A172 (cell line): ENCODE data around the gene PIP5K1A. TPM values are rescaled to one million over a fixed set of nuclear protein-coding genes. Genes with fewer than 3 reads are reported as not detected.
"Not testable (repeated sequence)": the region's sequence is repeated elsewhere in the genome, so short reads cannot be mapped to it uniquely, and the experiment has no call there.

Source experiments
- DNase-seq: peaks from one replicate; pipeline ENCODE4 v3.0.0-alpha.2; 2015; ENCODE audit warnings: low spot score
- total RNA-seq: library from RNA; depleted of rRNA; stranded (reverse); fragments of >200 nt; shearing (Covaris generic); gene quantifications from 2 replicates; pipeline ENCODE4 v1.2.3, GENCODE V29; 2014

PIP5K1A gene
- total RNA-seq, 1 experiment from 2014 or later = 87.5 TPM

DNA sequence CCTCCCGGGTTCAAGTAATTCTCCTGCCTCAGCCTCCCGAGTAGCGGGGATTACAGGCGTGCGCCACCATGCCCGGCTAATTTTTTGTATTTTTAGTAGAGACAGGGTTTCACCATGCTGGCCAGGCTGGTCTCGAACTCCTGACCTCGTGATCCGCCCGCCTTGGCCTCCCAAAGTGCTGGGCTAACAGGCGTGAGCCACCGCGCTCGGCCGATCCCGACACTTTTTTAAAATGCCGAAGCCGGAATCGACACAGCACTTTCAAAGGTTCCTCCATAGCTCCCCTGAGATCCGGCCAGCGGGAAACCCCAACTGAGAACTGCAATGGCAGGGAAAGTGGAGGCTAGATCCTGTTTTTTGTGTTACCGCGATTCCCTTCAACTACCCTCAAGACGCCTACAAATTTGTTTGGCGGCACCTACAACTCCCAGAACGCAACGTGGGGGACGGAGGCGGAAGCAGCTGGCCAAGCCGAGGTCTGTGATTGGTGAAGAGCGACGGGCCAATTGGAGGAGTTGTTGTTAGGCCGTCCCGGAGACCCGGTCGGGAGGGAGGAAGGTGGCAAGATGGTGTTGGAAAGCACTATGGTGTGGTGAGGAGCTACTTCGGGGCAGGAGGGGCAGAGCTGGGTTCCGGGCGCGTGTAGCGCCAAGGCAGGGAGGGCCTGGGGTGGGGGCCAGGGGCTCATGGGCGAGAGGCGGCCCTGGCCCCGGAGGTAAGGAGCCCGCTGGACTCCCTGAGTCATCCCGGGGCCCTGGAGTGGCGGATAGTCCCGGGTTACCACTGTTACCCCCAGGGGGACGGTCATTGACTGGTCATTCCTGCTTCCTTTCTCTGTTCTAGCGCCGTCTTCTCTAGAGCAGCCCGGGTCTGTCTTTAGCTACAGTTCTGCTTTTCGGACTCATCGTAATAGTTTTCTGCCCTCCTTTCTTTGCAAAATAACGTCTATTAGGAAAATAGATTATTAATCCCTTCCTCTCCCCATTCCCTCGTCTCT, 56.2 kb downstream of the PIP5K1A start, which contains the start of gene PSMD4:
Gene PSMD4 (plus strand): TSS at position 518 of the 997 bp plus-strand sequence. CDS start 49 bp downstream, at position 567.
- peak; percentile 99 for DNase-seq

DNA sequence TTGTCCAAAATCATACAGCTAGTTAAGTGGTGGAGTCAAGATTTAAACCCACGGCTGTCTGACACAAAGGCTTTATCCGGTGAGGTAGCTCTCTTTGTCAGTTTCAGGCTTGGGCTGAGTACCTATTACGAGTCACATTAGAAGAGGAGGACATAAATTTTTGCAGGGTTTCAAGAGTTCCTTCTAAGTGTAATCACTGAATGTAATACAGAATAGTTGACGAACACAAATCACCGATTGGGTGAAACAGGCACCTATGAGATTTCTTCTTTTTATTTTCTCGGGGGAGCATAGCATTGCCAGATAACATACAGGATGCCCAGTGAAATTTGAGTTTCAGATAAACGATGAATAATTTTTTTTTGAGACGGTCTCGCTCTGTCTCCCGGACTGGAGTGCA, 57.0 kb downstream of the PIP5K1A start:
- DNase-seq = peak; percentile 38

DNA sequence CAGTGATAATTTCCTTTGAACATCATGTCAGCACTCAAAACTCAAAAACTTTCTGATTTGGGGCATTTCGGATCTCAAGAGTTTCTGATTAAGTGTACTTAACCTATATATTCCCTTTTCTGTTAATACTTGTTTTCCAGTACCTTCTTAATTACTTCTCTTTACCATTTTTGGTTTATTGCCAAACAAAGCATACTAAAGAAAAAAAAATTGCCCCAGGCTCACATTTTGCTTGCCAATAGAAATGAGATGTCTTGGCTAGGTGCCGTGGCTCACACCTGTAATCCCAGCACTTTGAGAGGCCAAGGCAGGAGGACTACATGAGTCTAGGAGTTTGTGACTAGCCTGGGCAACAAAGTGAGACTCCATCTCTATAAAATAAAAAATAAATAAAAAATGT, 61.0 kb downstream of the PIP5K1A start:
- no peak for DNase-seq

DNA sequence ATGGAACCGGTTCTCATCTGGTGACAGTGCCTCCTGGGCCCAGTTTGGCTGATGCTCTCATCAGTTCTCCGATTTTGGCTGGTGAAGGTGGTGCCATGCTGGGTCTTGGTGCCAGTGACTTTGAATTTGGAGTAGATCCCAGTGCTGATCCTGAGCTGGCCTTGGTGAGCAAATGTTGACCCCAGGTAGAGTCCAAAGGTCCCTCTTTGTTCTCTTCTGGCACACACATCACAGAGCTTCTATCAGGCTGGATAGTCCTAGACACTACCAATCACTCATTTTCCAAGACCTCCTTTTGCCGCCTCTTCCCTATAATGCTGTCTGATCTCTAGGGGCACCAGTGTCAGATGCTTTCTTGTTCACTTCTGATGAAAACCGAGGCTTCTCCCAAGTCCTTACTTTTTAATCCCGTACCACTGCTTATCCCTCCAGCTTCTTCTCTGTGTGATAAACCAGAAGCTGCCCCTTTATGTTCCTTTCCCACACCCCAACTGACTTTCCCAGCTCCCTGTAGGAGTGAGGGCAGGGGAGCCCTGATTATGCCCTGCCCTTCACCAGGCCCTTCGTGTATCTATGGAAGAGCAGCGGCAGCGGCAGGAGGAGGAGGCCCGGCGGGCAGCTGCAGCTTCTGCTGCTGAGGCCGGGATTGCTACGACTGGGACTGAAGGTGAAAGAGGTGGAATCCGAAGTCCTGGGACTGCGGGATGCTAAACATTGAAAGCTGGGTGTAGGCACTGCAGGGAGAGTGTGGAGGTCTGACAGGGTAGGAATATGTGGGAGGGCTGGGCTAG, 67.3 kb downstream of the PIP5K1A start:
- no peak for DNase-seq

DNA sequence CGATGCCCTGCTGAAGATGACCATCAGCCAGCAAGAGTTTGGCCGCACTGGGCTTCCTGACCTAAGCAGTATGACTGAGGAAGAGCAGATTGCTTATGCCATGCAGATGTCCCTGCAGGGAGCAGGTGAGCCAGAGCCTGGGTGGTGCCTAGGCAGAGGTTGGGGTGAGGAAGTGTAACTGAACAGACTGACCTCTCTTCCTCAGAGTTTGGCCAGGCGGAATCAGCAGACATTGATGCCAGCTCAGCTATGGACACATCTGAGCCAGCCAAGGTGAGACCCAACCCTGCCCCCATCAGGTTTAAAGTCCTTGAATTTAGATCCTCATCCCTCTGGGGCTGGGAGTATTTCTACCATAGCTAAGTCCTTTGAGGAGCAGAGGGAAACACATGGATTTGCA, 68.0 kb downstream of the PIP5K1A start:
- no peak for DNase-seq

DNA sequence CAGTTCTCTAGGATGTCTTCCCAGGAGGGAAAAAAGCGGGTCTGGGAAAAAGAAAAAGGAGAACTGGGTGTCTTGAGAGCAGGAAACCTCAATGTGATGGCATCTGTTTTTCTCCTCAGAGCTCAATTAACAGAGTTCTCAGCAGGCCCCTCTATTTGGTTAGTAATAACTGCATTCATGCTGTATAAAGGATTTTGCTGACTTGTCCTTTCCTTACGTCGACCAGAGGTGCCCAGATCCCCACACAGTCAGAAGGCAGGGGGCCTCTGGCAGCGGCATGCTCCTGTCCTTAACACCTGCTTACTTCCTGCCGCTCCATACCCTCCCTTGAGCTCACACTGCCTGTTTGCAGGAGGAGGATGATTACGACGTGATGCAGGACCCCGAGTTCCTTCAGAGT, 68.5 kb downstream of the PIP5K1A start:
- DNase-seq = no peak

DNA sequence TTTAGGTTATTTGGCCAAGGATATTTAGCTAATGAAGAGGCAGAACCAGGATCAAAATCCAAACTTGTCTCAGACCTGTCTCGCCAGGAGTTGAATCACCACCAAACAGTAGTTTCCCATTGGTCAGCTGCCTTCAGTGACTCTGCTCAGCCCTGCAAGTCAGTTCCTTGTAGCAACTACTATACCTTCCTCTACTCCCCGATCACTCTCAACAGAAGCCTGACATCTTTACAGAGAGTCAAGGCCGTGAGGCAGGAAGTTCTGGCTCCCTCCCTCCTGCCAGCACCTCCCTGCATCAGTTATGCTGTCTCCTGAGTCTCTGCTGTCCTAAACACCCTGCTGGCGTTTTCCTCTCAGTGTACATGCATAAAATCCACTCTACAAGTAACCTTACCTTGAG, 69.4 kb downstream of the PIP5K1A start:
- peak; percentile 26 for DNase-seq

DNA sequence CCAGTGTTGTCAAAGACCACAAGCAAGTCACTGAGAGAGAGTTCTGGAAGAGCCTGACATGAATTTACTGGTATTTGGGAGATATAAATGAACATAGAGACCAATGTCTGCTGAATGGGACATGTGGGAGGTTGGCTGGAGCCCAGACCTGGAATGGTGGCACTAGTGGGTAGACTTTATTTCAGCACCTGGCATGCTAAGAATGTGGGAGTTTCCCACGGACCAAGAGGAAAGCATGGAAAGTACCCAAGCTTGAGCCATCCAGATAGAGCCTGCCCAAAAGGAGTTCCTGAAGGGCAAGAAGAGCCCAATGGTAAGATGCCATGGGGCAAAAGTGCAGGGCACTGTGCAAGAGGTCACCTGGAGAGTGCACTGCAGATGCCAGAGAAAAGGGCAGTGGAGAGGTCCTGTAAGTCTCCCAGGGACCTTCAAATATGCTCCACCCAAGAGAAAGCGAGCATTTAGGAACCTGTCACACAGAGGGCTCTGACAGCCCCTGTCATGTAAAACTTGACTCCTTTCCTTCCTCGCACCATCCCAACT, 75.6 kb downstream of the PIP5K1A start:
- DNase-seq = peak; percentile 67

DNA sequence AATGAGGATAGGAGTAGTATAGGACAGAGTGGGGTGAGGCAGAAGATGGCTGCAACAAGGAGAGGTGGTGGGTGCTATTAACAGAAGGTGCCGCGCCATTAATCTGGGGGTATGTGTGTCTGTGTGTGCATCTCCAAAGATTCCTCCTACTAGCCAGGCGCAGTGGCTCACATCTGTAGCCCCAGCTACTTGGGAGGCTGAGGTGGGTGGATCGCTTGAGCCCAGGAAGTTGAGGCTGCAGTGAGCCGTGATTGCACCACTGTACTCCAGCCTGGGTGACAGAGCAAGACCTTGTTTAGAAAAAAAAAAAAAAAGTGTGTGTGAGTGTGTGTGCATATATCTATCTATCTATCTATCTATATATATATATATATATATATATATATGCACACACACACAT, 77.0 kb downstream of the PIP5K1A start:
- not testable (repeated sequence) for DNase-seq

DNA sequence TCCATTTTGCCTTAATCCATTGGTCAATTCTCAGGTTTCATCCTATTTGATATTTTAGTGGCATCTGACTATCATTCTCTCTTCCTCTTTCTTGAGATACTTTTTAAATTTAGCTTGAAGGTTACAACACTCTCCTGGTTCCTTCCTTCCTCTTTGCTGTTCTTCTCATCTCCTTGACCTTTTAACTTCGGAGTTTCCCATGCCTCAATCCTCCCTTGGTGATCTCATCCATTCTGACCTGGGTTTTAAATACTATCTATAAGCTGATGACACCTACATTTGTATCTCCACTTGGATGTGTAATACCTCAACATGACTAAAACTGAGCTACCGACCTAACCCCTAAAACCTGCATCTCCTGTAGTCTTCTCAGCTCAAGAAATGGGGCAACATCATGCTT, 78.9 kb downstream of the PIP5K1A start:
- DNase-seq = no peak

DNA sequence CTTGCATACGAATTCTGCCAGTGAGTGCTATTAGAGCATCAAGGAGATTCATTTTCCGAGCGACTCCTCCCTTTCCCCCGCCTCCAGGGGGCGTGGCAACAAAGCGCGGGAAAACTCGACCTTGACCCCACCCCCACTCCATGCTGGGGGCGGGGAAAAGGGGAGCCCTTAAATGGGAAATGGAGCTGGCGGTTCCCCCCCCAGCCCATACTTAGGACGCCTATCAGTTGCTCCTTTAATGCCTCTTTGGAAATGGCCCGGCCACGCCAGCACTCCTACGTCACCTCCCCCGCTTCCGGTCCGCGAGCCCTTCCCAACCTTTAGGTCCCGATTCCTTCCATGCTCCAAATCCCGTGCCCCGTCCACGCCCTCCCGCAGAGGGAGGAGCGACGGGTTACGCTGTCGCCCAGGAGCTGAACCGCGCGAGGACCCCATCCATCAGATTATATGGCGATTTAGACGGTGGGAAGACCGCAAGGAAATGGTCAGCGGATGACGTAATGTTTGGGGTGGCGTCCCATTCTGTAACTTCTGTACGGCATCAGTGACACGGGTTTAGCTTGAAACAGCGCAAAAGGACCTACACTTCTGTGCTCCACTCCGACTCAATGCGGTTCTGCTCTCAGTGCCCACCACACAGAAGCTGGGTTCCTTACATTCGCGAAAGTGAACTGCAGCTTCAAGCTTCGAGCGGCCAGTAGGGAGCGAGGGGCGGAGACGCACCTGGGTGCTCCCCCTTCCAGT, 83.0 kb downstream of the PIP5K1A start:
- peak; percentile 100 for DNase-seq

DNA sequence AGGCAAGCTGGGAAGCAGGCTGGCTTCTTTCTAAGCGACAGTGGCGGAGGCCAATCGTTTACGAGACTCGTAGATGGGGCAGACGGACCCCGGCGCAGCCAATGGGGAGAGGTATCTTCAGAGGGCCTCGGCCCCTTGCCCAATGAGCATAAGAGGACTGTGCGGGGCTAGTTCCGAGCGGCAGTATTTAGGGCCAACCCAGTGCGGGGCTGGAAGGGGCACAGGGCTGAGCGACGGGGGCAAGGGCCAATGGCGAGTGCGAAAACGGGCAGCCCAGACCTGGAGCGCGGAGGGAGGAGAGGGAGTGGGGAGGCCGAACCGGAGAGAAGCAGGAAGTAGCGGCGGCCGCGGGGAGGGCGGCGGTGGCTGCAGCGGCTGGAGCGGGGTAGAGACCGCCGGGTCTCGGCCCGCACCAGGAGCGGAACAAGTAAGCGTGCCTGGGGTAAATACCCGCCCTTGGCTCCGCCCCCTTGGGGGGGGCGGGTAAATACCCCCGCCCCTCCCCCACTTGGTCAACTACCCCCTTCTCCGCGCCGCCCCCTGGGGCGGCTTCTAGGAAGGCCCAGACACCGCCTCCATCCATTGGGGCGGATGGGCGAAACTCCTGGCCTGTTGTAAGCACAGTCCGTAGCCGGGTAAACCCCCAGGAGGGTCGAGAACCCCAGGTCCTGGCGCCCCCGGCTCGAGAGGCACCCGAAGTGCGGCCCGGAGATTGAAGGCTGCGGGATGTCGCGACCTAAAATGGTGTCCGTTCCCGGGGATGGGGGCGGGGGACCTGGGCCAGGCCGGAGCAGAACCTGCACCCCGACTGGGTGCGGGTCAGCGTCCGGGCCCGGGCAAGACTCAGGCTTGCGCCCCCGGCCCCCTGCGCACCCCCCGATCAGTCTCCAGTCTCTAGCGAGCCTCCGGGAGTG, 83.9 kb downstream of the PIP5K1A start, which contains the start of gene ZNF687:
Gene ZNF687 (plus strand): TSS at position 331 of the 914 bp plus-strand sequence. CDS start 3,993 bp downstream, outside the sequence.
- peak; percentile 100 for DNase-seq

DNA sequence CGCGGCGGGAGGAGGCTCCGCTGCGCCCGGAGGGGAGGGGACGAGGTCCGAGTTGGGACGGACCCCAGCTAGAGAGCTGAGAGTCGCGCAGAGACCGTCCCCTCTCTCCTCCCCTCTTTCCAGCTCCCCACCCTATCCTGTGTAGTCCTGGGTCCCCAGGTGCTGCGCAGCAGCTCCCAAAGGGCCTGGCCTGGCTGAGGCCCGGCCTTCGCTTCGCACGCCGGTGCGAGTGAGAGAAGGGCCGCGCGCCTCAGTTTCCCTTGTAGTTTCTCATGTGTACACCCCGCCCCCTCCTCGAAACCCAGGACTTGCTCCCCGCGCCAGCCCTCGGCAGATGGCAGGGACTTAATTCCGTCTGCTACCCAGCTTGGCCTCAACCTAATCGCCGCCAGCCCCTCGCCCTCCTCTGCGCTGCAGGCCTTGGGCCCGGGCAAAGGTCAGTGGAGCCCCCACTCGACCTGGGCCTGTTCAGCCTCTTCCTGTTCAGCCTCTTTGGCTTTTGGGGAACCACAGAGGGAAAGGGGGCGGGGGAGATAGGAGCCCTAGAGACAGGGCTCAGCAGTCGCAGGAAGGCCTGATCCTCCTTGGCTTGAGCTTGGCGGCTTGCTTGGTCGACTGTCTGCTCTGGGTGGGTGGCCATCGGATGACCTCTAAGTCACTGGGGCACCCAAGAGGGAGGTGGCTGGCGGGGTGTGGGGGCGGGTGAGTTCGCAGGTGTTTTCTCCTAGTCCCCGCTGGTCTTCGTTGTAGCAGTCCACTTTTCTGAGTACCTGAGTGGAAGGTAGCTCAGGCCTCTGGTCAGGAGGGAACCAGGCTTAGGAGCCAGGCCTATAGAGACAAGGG, 84.8 kb downstream of the PIP5K1A start:
- DNase-seq = no peak

DNA sequence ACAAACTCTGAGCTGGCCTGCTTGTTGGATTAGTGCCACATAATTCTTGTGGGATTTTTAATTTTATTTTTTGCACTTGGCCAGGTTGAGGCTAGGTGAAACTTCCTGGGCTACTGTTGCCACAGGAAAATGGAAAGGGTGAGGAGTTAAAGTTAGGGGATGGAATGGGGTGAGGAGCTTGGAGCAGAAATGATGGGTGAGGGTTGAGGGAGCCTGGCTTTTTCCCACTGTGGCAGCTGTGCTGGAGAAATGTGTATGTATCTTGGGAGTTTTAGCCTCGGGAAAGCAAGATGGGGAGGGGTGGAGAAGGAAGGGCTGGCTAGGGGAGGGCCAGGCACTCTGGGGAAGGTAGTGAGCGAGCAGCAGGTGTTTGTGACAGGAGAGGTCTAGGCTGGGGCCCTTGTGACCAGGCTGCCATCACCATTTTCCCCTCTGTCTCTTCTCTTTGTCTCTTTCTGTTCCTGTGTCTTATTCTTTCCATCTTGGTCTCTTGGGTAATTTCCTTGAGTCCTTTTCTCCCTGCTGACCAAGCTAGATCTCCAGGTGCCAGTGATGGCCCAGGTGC, 85.7 kb downstream of the PIP5K1A start:
- DNase-seq = no peak

DNA sequence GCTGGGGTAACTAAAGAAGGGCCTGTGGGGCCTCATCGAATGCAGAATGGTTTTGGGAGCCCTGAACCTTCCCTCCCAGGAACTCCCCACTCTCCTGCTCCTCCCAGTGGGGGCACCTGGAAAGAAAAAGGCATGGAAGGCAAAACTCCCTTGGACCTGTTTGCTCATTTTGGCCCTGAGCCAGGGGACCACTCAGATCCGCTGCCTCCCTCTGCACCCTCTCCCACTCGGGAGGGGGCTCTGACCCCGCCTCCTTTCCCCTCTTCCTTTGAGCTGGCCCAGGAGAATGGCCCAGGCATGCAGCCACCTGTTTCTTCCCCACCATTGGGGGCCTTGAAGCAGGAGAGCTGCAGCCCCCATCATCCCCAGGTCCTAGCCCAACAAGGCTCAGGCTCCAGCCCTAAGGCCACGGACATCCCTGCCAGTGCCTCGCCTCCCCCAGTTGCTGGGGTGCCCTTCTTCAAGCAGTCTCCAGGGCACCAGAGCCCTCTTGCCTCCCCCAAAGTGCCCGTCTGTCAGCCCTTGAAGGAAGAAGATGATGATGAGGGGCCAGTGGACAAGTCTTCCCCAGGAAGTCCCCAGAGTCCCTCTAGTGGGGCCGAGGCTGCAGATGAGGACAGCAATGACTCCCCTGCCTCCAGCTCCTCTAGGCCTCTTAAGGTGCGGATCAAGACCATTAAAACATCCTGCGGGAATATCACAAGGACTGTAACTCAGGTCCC, 88.4 kb downstream of the PIP5K1A start:
- DNase-seq = no peak

DNA sequence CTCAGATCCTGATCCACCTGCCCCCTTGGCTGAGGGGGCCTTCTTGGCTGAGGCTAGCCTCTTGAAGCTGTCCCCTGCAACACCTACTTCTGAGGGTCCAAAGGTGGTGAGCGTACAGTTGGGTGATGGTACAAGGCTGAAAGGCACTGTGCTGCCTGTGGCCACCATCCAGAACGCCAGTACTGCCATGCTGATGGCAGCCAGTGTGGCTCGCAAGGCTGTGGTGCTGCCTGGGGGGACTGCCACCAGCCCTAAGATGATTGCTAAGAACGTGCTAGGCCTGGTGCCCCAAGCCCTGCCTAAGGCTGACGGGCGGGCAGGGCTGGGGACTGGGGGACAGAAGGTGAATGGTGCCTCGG, 89.0 kb downstream of the PIP5K1A start:
- DNase-seq = no peak

DNA sequence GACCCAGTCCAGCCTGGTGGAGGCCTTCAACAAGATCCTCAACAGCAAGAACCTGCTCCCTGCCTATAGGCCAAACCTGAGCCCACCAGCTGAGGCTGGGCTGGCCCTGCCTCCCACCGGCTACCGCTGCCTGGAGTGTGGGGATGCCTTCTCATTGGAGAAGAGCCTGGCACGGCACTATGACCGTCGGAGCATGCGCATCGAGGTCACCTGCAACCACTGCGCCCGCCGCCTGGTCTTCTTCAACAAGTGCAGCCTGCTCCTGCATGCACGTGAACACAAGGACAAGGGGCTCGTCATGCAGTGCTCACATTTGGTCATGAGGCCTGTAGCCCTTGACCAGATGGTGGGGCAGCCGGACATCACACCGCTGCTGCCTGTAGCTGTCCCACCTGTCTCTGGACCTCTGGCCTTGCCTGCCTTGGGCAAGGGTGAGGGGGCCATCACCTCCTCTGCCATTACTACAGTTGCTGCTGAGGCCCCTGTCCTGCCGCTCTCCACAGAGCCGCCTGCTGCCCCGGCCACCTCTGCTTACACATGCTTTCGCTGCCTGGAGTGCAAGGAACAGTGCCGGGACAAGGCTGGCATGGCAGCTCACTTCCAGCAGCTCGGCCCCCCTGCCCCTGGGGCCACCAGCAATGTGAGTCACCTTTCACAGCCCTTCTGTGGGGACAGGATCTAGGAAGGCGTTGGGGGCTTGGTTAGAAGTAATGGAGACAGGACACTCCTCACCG, 89.6 kb downstream of the PIP5K1A start:
- no peak for DNase-seq

DNA sequence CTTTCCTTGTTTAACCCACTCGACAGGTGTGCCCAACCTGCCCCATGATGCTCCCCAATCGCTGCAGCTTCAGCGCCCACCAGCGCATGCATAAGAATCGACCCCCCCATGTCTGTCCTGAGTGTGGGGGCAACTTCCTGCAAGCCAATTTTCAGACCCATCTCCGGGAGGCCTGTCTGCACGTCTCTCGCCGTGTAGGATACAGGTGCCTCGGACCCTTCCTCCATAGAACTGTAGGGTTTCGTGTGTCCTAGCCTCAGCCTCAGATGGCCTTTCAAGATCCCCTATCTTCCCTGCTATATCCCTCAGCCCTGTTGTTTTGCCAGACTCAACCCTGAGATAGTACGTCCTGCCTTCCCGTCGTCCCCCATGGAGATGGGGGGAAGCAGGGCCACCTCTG, 90.2 kb downstream of the PIP5K1A start:
- no peak for DNase-seq
